Measurements from ENCODE around the gene PLA2G4C.

DNA sequence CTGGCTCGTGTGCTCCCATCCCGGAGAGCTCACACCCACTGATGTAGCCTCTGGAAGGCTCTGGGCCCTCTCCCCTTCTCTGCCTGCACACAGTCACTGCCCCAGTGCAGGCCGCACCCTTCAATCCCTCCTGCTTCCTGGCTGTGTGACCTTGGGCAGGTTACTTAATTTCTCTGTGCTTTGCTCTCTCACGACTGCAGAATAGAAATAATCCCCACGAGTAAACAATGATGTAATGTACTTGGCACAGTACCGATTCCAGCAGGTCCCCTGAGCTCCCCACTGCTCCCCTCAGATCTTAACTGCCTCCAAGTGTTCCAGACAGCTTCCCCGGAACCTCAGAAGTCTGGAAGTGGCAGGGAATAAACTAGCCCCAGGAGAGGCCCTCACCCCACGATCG is 43.4 kb upstream of the PLA2G4C start:
- TF ChIP-seq, protein P1, sequence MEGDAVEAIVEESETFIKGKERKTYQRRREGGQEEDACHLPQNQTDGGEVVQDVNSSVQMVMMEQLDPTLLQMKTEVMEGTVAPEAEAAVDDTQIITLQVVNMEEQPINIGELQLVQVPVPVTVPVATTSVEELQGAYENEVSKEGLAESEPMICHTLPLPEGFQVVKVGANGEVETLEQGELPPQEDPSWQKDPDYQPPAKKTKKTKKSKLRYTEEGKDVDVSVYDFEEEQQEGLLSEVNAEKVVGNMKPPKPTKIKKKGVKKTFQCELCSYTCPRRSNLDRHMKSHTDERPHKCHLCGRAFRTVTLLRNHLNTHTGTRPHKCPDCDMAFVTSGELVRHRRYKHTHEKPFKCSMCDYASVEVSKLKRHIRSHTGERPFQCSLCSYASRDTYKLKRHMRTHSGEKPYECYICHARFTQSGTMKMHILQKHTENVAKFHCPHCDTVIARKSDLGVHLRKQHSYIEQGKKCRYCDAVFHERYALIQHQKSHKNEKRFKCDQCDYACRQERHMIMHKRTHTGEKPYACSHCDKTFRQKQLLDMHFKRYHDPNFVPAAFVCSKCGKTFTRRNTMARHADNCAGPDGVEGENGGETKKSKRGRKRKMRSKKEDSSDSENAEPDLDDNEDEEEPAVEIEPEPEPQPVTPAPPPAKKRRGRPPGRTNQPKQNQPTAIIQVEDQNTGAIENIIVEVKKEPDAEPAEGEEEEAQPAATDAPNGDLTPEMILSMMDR (IDR thresholded peaks at IDR 0.05 in 4 of 5, conservative IDR thresholded peaks at IDR 0.05 in 1 of 5) = no peak
- no peak for TF ChIP-seq POLR2A (IDR thresholded peaks at IDR 0.05)

Measured in gastrocnemius medialis (tissue), 4 donors.